DND-41 (cell line): Measurements from ENCODE around the gene ANKRD6.

Source experiments
- CTCF ChIP-seq: IDR thresholded peaks from 2 replicates; pipeline ENCODE4 v1.5.1; 2012; ENCODE audit warnings: borderline replicate concordance, low read length, moderate library complexity, mild to moderate bottlenecking; ENCODE audit not compliant: poor library complexity, severe bottlenecking; ENCODE audit errors: extremely low read depth
- EZH2 ChIP-seq: IDR thresholded peaks from 3 replicates; pipeline ENCODE4 v1.6.1; 2012; ENCODE audit warnings: borderline replicate concordance, low read depth, mild to moderate bottlenecking, moderate library complexity, low read length, inconsistent platforms; ENCODE audit not compliant: severe bottlenecking

GRCh38 chr6:89481695-89482094, 48.7 kb downstream of the ANKRD6 start:
- TF ChIP-seq CTCF (no peak), EZH2 (no peak)
